NCI-H524 treated with DMSO at 0.1 percent for 48 hours (cell line): ENCODE data around the gene SHF.

Source experiments
- DNase-seq: peaks from one replicate; lab custom pipeline; 2025; lab: John Stamatoyannopoulos, UW

Gene SHF

GRCh38 chr15:45126535-45127158, 61.1 kb downstream of the SHF start:
- DNase-seq = no peak

DNA sequence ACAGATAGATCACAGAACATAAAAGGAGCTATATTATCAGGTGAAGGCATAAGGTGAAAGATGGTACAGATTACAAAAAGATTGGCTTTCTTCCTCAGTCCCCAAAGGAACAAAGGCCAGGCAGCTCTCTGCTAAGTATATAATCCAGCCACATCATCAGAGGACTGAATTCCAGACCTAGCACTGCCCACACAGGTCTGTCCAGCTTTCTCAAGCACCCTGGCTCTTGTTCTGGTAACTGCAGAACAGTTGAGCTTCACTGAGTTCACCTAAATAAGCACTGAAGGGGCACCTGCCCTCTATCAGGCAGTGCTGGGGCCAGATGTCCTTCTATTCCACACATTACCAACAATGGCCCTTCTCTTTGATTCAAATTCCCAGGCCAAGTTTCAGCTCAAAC, 64.4 kb downstream of the SHF start:
- DNase-seq = no peak

DNA sequence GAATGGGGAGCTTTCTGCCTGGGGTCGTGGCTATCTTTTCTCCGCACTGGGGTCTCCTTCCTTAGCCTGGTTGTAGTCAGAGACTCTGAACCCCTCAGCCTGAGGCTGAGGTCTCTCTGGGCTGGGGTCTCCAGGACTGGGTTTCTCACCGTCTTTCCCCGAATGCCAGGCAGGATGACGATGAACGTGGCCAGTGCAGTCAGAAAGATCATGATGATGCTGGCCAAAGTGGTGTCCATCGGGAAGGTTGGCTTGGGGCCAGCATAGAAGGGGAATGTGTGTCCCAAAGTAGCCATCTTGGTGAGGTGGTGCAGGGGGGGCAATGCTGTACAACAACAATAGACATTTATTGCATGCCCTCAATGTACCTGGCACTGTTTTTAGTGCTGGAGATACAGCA, 65.0 kb downstream of the SHF start:
- no peak for DNase-seq

DNA sequence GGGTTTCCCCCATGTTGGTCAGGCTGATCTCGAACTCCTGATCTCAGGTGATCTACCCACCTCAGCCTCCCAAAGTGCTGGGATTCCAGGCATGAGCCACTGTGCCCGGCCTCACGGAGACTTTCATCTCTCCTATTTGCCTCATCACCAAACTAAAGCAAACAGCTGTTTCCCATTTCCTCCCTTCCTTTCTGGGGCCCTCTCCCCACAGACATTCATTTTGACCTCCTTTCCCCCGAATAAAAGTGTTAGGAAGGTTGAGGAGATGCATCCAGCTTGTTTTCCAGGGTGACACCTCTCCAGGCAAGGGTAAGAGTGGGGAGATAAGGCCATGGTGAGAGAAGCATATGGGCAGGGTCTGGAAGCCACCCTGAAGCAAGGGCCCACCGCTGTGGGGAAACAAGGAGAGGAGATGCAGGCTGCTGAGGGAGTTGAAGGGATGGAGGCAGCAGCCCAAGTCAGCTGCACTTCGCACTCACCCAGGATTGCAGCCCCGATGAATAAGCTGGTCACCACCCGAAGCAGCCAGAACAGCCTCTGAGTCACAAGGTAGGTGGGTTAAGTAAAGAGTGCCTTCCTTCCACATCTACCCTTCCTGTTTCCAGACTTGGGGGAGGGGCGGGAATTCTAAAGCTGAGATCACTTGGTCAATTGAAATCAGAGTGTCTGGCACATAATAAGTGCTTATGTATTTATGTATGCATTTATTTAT, 65.9 kb downstream of the SHF start:
- DNase-seq = no peak

DNA sequence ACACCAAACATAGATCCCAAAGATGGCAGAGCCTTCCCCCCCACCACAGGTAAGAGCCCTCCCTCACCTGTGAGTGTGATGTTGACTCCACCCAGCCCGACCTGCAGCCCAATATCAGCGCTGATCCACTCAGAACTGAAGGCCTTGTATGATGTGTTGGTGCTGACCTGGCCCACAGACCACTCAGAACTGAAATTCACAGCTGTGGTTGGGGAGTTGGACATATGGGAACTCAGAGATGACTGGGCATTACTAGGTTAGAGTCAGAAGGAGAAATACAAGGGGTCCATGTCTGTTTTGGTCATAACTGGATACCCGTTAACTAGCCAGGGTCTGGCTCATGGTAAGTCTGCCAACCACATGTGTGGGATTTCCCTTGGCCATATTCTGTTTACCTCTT, 66.7 kb downstream of the SHF start:
- no peak for DNase-seq

GRCh38 chr15:45120081-45120972, 67.4 kb downstream of the SHF start:
- no peak for DNase-seq

DNA sequence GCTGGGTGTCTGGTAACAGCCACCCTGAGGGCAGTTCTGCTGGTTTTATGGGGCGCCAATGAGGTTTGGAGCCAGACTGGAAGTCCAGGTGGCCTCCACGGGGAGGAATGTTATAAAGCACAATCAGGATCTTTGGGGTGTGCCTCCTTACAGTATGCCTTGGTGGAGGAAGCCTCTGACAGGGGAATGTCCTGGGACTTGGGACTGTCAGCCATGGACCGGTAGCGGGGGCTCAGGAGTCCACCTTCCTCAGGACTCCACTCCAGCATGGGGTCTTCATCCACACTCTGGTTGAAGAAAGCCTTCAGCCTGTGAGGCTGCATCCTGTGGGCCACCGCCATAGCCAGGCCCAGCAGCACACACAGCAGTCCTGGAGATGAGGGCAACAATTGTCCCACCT, 68.8 kb downstream of the SHF start:
- no peak for DNase-seq

- DNase-seq = peak; percentile 76
Measured at GRCh38 chr15:45118131-45118588, 69.6 kb downstream of the SHF start.

DNA sequence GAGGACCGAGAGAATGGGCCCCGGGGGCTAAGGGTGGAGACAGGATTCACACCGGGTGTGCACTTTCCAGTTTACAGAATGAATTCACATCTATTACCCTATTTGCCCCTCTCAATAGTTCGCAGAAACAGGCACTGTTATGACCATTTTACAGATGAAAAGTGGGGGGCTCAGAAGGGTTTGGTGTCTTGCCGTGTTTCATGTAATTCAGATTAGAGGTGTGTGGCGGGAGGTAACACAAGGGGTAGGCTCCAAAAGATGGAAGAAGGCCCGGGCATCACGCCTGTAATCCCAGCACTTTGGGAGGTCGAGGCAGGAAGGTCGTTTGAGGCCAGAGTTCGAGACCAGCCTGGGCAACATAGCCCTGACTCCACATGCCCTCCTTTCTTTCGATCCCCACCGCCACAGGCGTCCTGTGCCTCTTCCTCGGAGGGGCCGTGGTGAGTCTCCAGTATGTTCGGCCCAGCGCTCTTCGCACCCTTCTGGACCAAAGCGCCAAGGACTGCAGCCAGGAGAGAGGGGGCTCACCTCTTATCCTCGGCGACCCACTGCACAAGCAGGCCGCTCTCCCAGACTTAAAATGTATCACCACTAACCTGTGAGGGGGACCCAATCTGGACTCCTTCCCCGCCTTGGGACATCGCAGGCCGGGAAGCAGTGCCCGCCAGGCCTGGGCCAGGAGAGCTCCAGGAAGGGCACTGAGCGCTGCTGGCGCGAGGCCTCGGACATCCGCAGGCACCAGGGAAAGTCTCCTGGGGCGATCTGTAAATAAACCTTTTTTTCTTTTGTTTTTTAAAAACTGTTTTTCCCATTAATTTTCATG, 70.2 kb downstream of the SHF start:
- no peak for DNase-seq
